Subcutaneous adipose tissue (tissue), 4 donors: ENCODE results near the gene CCNL2. TPM values are rescaled to one million over a fixed set of nuclear protein-coding genes. Genes with fewer than 3 reads are reported as not detected.

Source experiments
- total RNA-seq, 4 donors: library from RNA; depleted of rRNA; stranded (reverse); fragments of >200 nt; gene quantifications; one replicate each; pipeline ENCODE4 v1.1.0, GENCODE V29; 2016
- TF ChIP-seq, protein P1 (sequence below): fragments of 450-650 bp; IDR thresholded peaks from one replicate; pipeline ENCODE4 v1.5.1; 2016; ENCODE audit warnings: low read depth, mild to moderate bottlenecking, control low read depth, antibody characterized with exemption, moderate library complexity

The CCNL2 gene
- total RNA-seq, 4 donors from 2014 or later, result 146 to 268 (median 194) TPM

DNA sequence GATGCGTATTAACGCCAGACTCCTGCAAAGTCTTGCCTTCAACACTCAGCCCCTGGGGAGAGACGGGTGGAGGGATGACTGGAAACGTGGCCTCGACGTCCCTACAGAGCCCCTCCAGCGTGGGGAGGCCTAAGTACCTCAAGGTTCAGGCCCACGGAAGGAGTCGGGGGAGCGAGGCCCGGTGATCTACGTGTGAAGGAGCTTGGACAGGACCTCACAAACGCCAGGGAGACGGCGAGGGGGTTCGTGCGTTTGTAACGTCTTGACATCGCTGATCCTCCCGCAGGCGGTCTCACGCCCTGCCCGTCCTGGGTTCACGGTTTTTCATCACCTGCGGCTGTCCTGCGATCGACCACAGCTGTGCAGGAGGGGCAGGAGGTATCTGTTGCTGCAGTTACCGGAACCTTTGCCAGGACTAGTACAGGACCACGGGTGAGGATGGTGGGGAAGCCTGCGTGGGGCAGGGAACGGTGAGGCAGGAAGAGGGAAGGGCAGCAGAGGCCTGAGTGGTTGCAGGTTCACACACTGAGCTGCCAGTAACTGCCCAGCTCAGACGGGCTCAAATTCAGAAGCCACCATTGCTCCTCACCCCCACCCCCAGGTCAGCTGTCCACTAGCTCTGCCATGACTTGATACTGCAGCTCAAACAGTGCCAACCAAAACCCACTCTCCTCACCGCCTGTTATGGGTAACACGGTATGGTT is 889 bp upstream of the CCNL2 start:
- TF ChIP-seq, protein P1, sequence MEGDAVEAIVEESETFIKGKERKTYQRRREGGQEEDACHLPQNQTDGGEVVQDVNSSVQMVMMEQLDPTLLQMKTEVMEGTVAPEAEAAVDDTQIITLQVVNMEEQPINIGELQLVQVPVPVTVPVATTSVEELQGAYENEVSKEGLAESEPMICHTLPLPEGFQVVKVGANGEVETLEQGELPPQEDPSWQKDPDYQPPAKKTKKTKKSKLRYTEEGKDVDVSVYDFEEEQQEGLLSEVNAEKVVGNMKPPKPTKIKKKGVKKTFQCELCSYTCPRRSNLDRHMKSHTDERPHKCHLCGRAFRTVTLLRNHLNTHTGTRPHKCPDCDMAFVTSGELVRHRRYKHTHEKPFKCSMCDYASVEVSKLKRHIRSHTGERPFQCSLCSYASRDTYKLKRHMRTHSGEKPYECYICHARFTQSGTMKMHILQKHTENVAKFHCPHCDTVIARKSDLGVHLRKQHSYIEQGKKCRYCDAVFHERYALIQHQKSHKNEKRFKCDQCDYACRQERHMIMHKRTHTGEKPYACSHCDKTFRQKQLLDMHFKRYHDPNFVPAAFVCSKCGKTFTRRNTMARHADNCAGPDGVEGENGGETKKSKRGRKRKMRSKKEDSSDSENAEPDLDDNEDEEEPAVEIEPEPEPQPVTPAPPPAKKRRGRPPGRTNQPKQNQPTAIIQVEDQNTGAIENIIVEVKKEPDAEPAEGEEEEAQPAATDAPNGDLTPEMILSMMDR, result no peak

DNA sequence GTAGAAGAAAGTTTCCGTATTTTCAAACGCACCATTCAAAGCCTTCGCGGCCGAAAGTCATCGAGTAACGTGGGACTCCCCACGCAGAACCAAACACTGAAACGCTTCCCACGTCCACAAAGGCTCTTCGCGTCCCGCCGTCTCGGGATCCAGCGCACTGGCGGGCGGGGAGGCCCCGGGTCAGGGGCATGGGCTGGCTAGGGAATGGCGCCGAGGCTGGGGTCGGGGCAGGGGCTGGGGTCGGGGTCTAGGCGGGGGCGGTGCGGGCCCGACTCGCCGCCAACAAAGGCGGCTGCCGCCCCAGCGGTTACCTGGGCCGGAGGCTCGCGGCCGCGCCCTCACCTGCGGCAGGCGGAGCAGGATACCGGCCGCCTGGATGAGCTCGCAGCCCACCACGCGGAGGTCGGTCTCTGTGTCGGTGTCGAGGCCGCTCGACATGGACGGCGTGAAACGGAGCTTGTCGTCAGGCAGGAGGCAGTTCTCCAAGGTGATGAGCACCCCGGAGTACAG is 403 bp downstream of the CCNL2 start:
- TF ChIP-seq, protein P1, result no peak

DNA sequence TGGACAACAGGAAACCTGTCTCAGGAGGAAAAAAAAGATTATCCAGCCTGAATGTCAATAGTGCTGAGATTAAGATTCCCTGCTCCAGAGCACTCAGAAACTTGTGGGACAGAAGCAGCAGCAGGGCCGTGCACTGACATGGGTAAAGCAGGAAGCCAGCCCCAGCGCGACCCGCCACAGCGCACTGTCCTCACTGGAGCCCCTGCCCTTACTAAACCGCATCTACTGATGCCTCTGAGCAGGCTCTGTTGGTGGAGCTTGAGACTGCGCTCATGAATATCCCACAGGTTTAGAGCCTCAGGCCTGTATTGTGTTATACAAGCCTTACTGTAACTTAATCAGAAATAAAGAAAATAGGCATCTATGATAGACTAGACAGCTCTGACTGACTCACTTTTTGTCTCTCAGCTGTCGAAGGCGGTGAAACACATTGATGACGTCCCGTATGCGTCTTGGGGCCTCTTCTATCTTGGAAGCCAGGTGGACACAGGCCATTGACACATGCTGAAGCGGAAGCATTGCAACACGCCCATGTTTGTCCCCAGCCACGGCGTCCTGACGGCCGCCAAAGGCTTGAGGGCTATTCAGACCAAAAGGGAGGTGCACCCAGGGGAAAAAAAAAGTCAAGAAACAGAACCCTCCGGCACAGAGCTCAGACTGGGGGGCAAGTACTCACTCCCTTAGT is 1.2 kb downstream of the CCNL2 start:
- TF ChIP-seq, protein P1, result no peak

DNA sequence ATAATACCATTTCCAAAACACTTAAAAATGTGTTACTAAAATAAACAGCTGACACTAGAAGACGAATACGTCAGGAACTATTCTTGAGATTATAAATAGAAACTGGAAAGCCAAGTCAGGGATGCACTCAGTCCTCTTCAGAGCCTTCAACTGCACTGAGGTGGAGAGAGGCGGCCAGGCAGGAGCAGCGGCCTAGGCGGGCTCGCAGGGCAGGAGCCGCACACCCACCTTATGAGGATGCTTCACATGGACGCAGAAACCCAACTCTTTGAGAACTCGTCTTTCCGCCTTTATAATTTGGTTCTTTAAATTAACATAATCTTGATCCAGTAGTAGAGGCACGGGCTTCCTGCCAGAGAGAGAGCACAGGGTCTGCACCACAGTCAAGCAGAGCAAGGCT is 4.0 kb downstream of the CCNL2 start:
- TF ChIP-seq, protein P1, result no peak

DNA sequence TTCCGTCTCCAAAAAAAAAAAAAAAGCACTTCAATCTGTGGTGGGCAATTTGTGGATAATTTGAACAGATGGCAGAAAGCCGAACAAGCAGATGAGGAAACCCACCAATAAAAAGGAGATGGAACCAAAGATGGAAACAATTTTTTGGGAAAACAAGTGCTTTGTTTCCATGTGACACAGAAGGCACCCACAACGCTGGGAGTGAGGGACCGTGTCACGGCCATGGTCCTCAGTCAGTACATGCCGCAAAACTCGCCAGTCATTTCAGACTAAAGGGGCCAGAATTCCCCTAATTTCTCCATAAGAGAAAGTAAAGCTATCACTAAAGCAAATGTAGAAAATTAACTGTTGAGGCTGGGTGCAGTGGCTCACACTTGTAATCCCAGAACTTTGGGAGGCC is 5.0 kb downstream of the CCNL2 start:
- TF ChIP-seq, protein P1, result no peak

DNA sequence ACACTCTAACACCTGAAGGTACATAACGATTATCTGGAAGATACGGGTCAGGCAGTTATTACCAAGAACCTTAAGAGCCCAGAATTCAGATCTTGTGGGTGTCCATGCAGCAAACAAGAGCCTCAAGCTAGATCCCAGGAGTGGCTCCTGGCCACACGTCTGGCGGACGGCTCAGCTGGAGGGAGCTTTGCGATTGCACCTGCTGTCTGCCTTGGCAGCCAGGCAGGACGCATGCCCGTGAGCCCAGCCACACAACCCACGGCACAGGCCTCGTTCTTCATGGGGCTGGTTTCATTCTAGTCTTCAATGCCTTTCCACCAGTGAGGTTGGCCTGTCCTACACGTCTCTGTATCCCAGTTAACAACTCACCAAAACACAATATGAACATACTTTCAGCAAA is 5.7 kb downstream of the CCNL2 start:
- TF ChIP-seq, protein P1, result no peak

DNA sequence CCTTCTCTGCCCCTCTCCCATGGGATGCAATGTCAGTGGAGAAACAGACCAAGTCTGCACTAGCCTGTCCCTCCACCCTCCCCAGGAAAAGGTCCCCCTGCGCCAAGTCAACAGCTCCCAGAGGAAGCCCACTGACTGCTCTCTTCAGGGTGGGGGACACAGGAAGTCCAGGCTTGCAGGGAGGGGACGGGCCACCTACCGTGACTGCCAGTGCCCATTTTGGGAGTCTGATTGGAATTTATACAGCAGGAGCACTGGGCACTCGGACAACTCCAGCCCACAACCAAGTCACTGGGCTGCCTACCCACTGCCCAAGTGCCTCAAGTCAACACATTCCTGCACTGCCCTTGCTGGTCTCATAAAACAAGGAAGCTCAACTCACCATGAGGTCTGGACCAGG is 6.1 kb downstream of the CCNL2 start:
- TF ChIP-seq, protein P1, result no peak
